Esophagus (tissue), 2 donors: Measurements from ENCODE around the gene NFIB. TPM values are rescaled to one million over a fixed set of nuclear protein-coding genes. Genes with fewer than 3 reads are reported as not detected.

ENCODE experiments used
- H3K27ac ChIP-seq, 2 donors: one replicate each; pipeline ENCODE4 v1.5.1; 2013; ENCODE audit warnings: low read depth in 2 of 2, mild to moderate bottlenecking in 2 of 2, inconsistent platforms in 1 of 2, low read length in 1 of 2, moderate library complexity in 1 of 2
- H3K27me3 ChIP-seq, 2 donors: one replicate each; pipeline ENCODE4 v1.6.1; 2013; ENCODE audit warnings: low read length in 2 of 2, control low read depth in 1 of 2, mild to moderate bottlenecking in 1 of 2; ENCODE audit not compliant: insufficient read depth in 2 of 2, control insufficient read depth in 1 of 2
- H3K36me3 ChIP-seq, 2 donors: one replicate each; pipeline ENCODE4 v1.6.1; 2013; ENCODE audit warnings: low read length in 1 of 2; ENCODE audit not compliant: control insufficient read depth in 2 of 2, insufficient read depth in 2 of 2
- H3K4me1 ChIP-seq, 2 donors: one replicate each; pipeline ENCODE4 v1.6.1; 2013; ENCODE audit warnings: low read length in 1 of 2; ENCODE audit not compliant: control insufficient read depth in 2 of 2, insufficient read depth in 2 of 2
- H3K4me3 ChIP-seq, 2 donors: one replicate each; pipeline ENCODE4 v1.5.1; 2013; ENCODE audit warnings: low read length in 2 of 2, mild to moderate bottlenecking in 2 of 2, low read depth in 1 of 2, moderate library complexity in 1 of 2
- H3K9me3 ChIP-seq, 2 donors: one replicate each; pipeline ENCODE4 v1.6.1; 2013; ENCODE audit warnings: mild to moderate bottlenecking in 2 of 2, low read depth in 1 of 2, low read length in 1 of 2, moderate library complexity in 1 of 2; ENCODE audit not compliant: control insufficient read depth in 2 of 2, insufficient read depth in 1 of 2
- WGBS, 2 donors: extraction: QIAGEN DNeasy Blood & Tissue Kit; methylation state at CpG; one replicate each; pipeline ENCODE4 v1.1.7; 2013; 5-methylcytosine and 5-hydroxymethylcytosine counted together
- polyA plus RNA-seq, 2 donors: library from polyadenylated mRNA; stranded (reverse); fragments of 200-250 nt; gene quantifications; one replicate each; pipeline ENCODE4 v1.2.3, GENCODE V29; 2013
- donor health status: healthy with polysubstance abuse.
- donor health status: Bipolar disorder and iron deficiency.

NFIB gene
- polyA plus RNA-seq, 2 donors: 4.0 to 6.6 TPM

DNA sequence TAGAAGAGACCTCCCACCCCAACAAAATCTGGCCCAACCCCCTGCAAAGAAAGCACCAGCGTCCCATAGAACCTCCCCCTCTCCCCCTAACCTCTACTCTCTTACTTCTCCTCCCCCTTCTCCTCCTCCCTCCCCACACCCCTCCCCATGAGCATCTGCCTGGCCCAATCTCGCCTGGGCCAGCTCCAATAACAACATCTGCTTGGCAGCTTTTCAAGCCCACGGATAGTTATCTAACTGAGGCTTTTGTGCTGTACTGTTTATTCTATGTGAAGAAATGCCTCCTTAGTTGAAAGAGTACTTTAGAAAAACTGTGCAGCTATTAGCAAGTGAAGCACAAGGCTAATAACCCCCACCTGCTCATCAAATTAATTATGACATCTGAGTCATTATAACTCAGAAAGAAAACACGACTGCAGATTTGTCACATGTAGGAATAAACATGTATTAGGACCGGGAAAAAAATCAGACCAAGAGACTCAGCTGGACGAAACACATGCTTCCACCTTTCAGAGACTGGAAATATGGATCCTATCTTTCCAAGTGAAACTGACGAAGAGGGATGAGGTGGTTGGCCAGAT is 42.8 kb downstream of the NFIB start:
- Histone ChIP-seq H3K27me3 (no peaks in the 10 kb centered on the region), H3K4me1 (peaks cover 2% of the 10 kb centered on the region in 2 donors), H3K4me3 (no peak overlapping the region), H3K36me3 (no peaks in the 10 kb centered on the region), H3K27ac (peak overlapping the region in 1 of 2 donors; percentile 13), H3K9me3 (no peaks in the 10 kb centered on the region)
- WGBS, 2 donors: 25 to 30% methylated on average over 7 of the region's 7 CpGs

- Histone ChIP-seq H3K9me3 (no peaks in the 10 kb centered on the region), H3K4me1 (peaks cover 2% of the 10 kb centered on the region in 2 donors), H3K27me3 (no peaks in the 10 kb centered on the region), H3K36me3 (no peaks in the 10 kb centered on the region), H3K4me3 (no peak overlapping the region), H3K27ac (peak overlapping the region in 1 of 2 donors; percentile 13)
- 57 to 59% methylated on average over 4 of the region's 4 CpGs for WGBS, 2 donors
Observed at GRCh38 chr9:14270358-14271092, 43.4 kb downstream of the NFIB start.

- no peaks in the 10 kb centered on the region for H3K27me3 ChIP-seq
- peaks cover 2% of the 10 kb centered on the region in 2 donors for H3K4me1 ChIP-seq
- peaks cover 0 to 2% of the 10 kb centered on the region in 2 donors for H3K36me3 ChIP-seq
- no peak overlapping the region for H3K4me3 ChIP-seq
- no peaks in the 10 kb centered on the region for H3K9me3 ChIP-seq
- H3K27ac ChIP-seq: no peak overlapping the region
Observed at GRCh38 chr9:14269916-14270315, 44.0 kb downstream of the NFIB start.

DNA sequence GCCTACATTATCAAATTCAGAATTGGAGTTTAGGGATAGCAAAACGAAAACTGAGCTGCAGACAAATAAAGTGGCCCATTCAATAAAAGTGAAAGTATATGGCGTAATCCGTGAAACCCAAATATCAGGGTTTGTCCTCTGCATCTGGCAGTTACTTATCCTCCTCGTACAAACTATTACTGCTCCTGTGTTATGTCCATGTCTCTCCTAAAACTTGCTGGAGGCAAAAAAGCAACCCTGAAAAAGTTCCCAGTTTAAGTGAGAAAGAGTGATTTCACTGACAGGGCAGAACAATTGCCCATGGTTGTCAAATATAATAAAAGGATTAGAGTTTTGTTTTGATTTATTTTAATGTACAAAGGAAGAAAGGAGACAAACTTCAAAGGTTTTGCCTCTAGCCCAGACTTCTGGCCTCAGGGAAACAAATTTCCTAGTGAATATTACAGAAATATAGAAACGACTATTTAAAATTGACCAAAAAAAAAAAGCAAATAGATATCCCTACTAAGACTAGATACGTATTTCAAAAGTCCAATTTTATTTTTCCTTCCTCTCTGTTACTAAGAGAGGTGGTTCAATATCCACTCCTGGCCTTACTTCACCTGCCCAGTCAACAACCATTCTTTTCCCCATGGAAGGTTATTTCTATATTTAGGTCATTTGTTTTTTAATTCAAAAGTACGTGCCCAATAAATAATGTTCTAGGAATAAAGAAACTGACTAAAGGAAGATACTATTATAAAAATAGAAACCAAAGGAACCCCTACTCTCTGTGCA is 50.0 kb downstream of the NFIB start:
- WGBS, 2 donors: 38 to 54% methylated on average over 7 of the region's 7 CpGs

DNA sequence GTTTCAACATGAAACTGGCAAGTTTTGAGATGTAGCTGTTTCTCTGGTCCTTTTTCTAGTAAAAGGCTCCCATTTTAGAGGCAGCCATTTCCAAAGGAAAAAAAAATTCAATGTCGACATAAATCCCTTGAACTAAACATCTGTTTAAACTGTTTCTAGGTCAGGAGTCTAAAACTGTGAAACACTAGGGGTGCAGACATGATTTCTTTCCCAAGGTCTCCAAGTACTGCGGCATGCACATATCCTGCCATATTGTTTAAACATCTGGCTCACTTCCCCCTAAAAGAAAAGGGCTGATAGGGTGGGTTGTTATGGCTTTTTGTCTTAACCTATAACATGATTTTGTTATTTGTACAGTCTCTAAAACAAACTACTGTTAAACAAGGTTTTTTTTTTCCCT is 51.1 kb downstream of the NFIB start:
- Histone ChIP-seq H3K27me3 (no peaks in the 10 kb centered on the region), H3K9me3 (no peaks in the 10 kb centered on the region), H3K36me3 (peaks cover 0 to 2% of the 10 kb centered on the region in 2 donors), H3K4me3 (no peak overlapping the region), H3K4me1 (no peaks in the 10 kb centered on the region), H3K27ac (no peak overlapping the region)
- 68 to 70% methylated on average over 2 of the region's 2 CpGs for WGBS, 2 donors

More for the DNA sequence above, 50.0 kb downstream of the NFIB start:
- H3K9me3 ChIP-seq: no peaks in the 10 kb centered on the region
- H3K27ac ChIP-seq: no peak overlapping the region
- peaks cover 0 to 2% of the 10 kb centered on the region in 2 donors for H3K36me3 ChIP-seq
- H3K4me1 ChIP-seq: no peaks in the 10 kb centered on the region
- no peaks in the 10 kb centered on the region for H3K27me3 ChIP-seq
- H3K4me3 ChIP-seq: no peak overlapping the region

DNA sequence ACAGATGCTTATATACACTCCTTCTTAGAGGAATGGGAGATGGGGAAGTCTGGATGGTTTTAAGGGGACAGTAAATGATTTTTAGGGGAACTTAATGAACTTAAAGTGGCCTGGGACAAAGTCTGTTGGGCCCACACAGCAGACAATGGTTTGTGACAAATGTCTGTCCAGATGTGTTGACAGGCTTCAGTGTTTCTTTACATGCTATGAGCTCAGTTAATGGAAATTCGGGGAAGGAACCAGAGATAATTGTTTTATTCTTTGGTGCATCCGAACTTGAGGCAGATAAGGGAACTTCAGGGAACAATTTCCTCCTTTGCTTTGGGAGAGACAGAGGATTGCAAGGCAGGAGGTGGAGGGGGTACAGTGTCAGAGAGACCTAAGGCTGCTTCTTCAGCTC is 52.3 kb downstream of the NFIB start:
- no peaks in the 10 kb centered on the region for H3K9me3 ChIP-seq
- H3K27me3 ChIP-seq: no peaks in the 10 kb centered on the region
- no peak overlapping the region for H3K4me3 ChIP-seq
- no peak overlapping the region for H3K27ac ChIP-seq
- WGBS, 2 donors: 66 to 74% methylated on average over 2 of the region's 2 CpGs
- H3K36me3 ChIP-seq: peaks cover 0 to 2% of the 10 kb centered on the region in 2 donors
- H3K4me1 ChIP-seq: peaks cover 0 to 2% of the 10 kb centered on the region in 2 donors

GRCh38 chr9:14260101-14260500 is 53.8 kb downstream of the NFIB start:
- Histone ChIP-seq H3K27ac (no peak overlapping the region), H3K4me1 (peaks cover 0 to 4% of the 10 kb centered on the region in 2 donors), H3K27me3 (no peaks in the 10 kb centered on the region), H3K4me3 (no peak overlapping the region), H3K36me3 (no peaks in the 10 kb centered on the region), H3K9me3 (no peaks in the 10 kb centered on the region)
- 88% methylated on average over 4 of the region's 4 CpGs for WGBS, 2 donors

GRCh38 chr9:14258660-14259239 is 55.2 kb downstream of the NFIB start:
- H3K9me3 ChIP-seq: no peaks in the 10 kb centered on the region
- peaks cover 0 to 4% of the 10 kb centered on the region in 2 donors for H3K4me1 ChIP-seq
- H3K27me3 ChIP-seq: no peaks in the 10 kb centered on the region
- H3K4me3 ChIP-seq: no peak overlapping the region
- H3K27ac ChIP-seq: no peak overlapping the region
- H3K36me3 ChIP-seq: no peaks in the 10 kb centered on the region
- WGBS, 2 donors: 15 to 36% methylated on average over 4 of the region's 4 CpGs

DNA sequence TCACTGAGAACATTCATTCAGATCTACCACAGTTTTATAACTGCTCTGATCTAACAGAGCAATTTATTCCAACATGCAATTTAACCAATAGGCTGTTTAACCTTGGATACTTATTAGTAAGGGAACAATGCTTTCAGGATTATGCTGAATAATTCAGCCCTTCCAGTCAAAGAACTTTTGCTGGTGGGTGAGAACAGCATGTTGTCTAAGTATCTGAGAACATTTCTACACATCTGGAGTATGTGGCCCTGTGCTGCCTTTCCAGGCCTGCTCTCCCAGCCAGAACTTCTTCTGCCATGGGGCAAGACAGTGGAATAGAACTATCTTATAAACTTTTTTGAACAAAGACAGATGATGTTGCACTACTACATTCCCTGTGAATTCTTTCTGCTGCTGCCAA is 55.8 kb downstream of the NFIB start:
- no peak overlapping the region for H3K27ac ChIP-seq

More for the DNA sequence above, 55.8 kb downstream of the NFIB start:
- H3K9me3 ChIP-seq: no peaks in the 10 kb centered on the region
- no peak overlapping the region for H3K4me3 ChIP-seq
- H3K4me1 ChIP-seq: peaks cover 0 to 4% of the 10 kb centered on the region in 2 donors
- no peaks in the 10 kb centered on the region for H3K36me3 ChIP-seq
- no peaks in the 10 kb centered on the region for H3K27me3 ChIP-seq
